Activated T-helper 17 cell treated with anti-CD3 and anti-CD28 coated beads, Interleukin-2, amount 50 U/mL, for 72 hours (primary cell): ENCODE measurements around the gene SLC10A7. TPM values are rescaled to one million over a fixed set of nuclear protein-coding genes. Genes with fewer than 3 reads are reported as not detected.

Experiments
- ATAC-seq: fragments of 150-1000 bp; cut with Tn5 transposase; replicated peaks from 2 replicates; pipeline ENCODE4 v1.10.0; 2021; ENCODE audit warnings: mild to moderate bottlenecking, moderate library complexity
- H3K27ac Mint-ChIP-seq: one replicate; pipeline ENCODE4 v1.8.0; 2022; ENCODE audit warnings: mixed read lengths
- H3K27me3 Mint-ChIP-seq: one replicate; pipeline ENCODE4 v1.8.0; 2022; ENCODE audit warnings: mixed read lengths
- H3K36me3 Mint-ChIP-seq: one replicate; pipeline ENCODE4 v1.8.0; 2022; ENCODE audit warnings: low read depth, mild to moderate bottlenecking, mixed read lengths
- H3K4me1 Mint-ChIP-seq: one replicate; pipeline ENCODE4 v1.8.0; 2022; ENCODE audit warnings: mixed read lengths
- H3K4me3 Mint-ChIP-seq: one replicate; pipeline ENCODE4 v1.8.0; 2022; ENCODE audit warnings: mild to moderate bottlenecking, mixed read lengths
- H3K9me3 Mint-ChIP-seq: one replicate; pipeline ENCODE4 v1.8.0; 2022; ENCODE audit warnings: mixed read lengths
- total RNA-seq, 2 donors: library from RNA; stranded (reverse); gene quantifications; one replicate each; pipeline ENCODE4 v1.2.3, GENCODE V29; 2022

The SLC10A7 gene
- total RNA-seq, 2 donors from 2014 or later, result 13.0 to 17.5 TPM

- no peaks in the 10 kb centered on the region for H3K27me3 Mint-ChIP-seq
- ATAC-seq, result no peak
- no peaks in the 10 kb centered on the region for H3K9me3 Mint-ChIP-seq
- no peaks in the 10 kb centered on the region for H3K4me1 Mint-ChIP-seq
- no peak overlapping the region for H3K4me3 Mint-ChIP-seq
- H3K36me3 Mint-ChIP-seq, result no peaks in the 10 kb centered on the region
- H3K27ac Mint-ChIP-seq, result no peak overlapping the region
Observed at GRCh38 chr4:146439999-146440398, 81.7 kb downstream of the SLC10A7 start.

DNA sequence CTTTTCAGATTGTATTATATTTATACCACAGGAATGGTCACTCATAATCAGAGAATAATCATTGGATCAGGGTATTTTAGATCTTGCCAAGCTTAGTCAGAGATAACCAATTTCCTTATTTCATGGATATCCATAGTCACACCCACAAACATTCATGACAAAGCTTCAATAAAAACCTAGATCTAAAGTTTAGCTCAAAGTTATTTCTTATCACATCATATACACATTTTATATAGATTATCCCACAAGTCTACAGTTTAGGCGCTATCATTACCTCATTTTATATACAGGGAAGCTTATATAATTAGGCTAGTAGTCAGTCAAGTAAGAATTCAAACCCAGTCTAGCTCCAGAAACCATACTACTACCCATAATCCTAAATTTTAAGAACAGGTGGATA lies 82.3 kb downstream of the SLC10A7 start:
- Mint-ChIP-seq H3K36me3 (no peaks in the 10 kb centered on the region), H3K27ac (no peak overlapping the region), H3K9me3 (no peaks in the 10 kb centered on the region), H3K4me3 (no peak overlapping the region), H3K4me1 (no peaks in the 10 kb centered on the region), H3K27me3 (no peaks in the 10 kb centered on the region)
- ATAC-seq, result no peak

DNA sequence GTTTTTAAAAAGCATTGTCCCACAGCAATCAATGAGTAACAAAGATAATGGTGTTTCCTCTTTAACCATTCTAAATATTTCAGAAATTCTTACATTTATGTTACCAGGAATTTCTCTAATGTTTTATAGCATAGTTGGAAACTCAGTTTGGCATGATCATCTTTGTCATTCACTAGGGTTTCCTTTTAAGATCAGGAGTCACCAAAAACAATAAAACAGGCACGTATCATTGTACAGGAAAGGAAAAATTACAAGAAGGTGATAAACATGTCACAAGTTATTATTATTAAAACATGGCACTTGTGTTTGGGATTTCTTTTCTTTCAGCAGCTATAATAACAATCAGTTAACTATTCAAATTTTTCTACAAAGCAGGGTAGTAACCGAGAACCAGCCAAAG lies 84.0 kb downstream of the SLC10A7 start:
- Mint-ChIP-seq H3K27me3 (no peaks in the 10 kb centered on the region), H3K4me3 (no peak overlapping the region), H3K4me1 (no peaks in the 10 kb centered on the region), H3K9me3 (no peaks in the 10 kb centered on the region), H3K27ac (no peak overlapping the region), H3K36me3 (no peaks in the 10 kb centered on the region)
- no peak for ATAC-seq

- no peak for ATAC-seq
- Mint-ChIP-seq H3K4me3 (no peak overlapping the region), H3K27ac (no peak overlapping the region), H3K4me1 (no peaks in the 10 kb centered on the region), H3K27me3 (no peaks in the 10 kb centered on the region), H3K9me3 (no peaks in the 10 kb centered on the region), H3K36me3 (no peaks in the 10 kb centered on the region)
Observed at GRCh38 chr4:146436423-146437162, 85.1 kb downstream of the SLC10A7 start.

DNA sequence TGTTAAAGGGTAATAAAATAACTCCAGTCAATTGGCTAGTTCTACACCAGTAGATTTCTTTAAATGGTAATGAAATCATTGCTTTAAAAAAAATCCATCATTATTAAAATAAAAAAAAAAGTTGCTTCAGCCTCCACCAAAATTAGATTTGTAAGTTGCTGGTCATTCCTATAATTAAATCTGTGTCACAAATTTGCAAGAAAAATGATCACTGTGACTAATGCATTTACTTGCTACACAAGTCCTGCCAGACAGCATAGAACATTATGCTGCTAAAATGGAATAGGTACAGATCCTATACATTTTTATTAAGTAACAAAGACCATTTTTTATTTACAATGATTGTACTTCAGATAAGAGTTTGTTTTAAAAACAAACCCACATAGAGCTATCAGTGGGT lies 85.8 kb downstream of the SLC10A7 start:
- no peaks in the 10 kb centered on the region for H3K36me3 Mint-ChIP-seq
- no peak overlapping the region for H3K27ac Mint-ChIP-seq
- no peaks in the 10 kb centered on the region for H3K4me1 Mint-ChIP-seq
- H3K27me3 Mint-ChIP-seq, result no peaks in the 10 kb centered on the region
- H3K9me3 Mint-ChIP-seq, result no peaks in the 10 kb centered on the region
- no peak for ATAC-seq
- H3K4me3 Mint-ChIP-seq, result no peak overlapping the region

- H3K36me3 Mint-ChIP-seq, result no peaks in the 10 kb centered on the region
- H3K9me3 Mint-ChIP-seq, result no peaks in the 10 kb centered on the region
- H3K4me1 Mint-ChIP-seq, result no peaks in the 10 kb centered on the region
- H3K27ac Mint-ChIP-seq, result no peak overlapping the region
- no peaks in the 10 kb centered on the region for H3K27me3 Mint-ChIP-seq
- H3K4me3 Mint-ChIP-seq, result no peak overlapping the region
- ATAC-seq, result no peak
Observed at GRCh38 chr4:146432065-146432464, 89.7 kb downstream of the SLC10A7 start.

- ATAC-seq, result no peak
- Mint-ChIP-seq H3K36me3 (no peaks in the 10 kb centered on the region), H3K27me3 (no peaks in the 10 kb centered on the region), H3K27ac (no peak overlapping the region), H3K4me1 (no peaks in the 10 kb centered on the region), H3K9me3 (no peaks in the 10 kb centered on the region), H3K4me3 (no peak overlapping the region)
Observed at GRCh38 chr4:146428298-146428697, 93.4 kb downstream of the SLC10A7 start.

DNA sequence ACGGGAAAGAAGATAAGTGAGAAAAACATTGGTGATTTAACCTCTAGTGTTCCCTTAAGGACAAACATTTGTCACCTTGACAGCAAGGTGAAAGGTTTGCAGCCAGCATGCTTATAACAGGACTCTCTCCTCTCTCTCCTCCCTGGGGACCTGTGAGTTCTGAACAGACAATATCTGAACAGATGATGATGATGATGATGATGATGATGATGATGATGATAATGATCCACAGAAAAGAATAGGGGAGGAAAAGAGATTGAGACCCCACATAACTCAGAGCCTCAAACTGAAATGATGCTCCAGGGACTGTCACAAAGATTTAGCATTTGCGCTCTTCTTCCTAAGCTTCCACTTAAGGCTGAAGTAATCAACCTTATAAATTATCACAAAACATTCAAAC lies 103.9 kb downstream of the SLC10A7 start:
- Mint-ChIP-seq H3K4me1 (peaks cover 6% of the 10 kb centered on the region), H3K9me3 (no peaks in the 10 kb centered on the region), H3K4me3 (no peak overlapping the region), H3K36me3 (no peaks in the 10 kb centered on the region), H3K27me3 (no peaks in the 10 kb centered on the region), H3K27ac (no peak overlapping the region)
- no peak for ATAC-seq

DNA sequence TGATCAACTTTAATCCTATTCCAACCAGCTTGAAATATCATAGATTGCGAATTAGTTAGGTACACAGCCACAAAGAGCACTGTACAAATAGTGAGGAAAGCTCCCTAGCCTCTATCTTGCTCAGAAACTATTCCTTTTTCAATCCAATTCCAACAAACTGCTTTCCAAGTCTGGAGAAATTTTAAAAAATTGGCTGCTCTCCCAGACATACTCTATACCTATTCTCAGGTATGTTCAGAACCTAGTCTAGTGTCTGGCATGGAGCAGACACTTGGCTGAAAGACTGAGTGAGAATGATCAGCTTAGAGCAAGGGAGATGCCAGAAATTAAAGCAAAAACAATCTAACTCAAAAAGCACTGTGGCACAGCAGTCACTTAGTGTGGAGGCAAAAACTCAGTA lies 105.9 kb downstream of the SLC10A7 start:
- Mint-ChIP-seq H3K36me3 (no peaks in the 10 kb centered on the region), H3K4me1 (peaks cover 6% of the 10 kb centered on the region), H3K4me3 (no peak overlapping the region), H3K27me3 (no peaks in the 10 kb centered on the region), H3K9me3 (no peaks in the 10 kb centered on the region), H3K27ac (no peak overlapping the region)
- ATAC-seq, result no peak

- Mint-ChIP-seq H3K4me3 (no peak overlapping the region), H3K27ac (no peak overlapping the region), H3K9me3 (no peaks in the 10 kb centered on the region), H3K36me3 (no peaks in the 10 kb centered on the region), H3K27me3 (no peaks in the 10 kb centered on the region), H3K4me1 (no peaks in the 10 kb centered on the region)
- no peak for ATAC-seq
Observed at GRCh38 chr4:146407669-146408084, 114.1 kb downstream of the SLC10A7 start.

DNA sequence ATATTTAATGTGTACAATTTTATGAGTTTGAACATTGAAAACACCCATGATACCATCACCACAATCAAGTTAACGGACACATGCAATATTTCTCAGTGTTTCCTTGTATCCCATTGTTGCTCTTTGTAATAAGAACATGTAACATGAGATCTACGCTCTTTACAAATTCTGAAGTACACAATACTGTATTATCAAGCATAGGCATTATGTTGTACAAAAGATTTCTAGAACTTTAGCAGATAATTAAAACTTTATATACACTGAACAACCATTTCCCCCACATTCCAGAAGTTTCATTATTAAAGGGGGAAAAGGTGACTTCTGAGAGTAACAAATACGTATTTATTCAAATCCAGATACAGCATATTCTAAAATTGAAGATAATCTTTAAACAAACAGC lies 114.5 kb downstream of the SLC10A7 start:
- no peak overlapping the region for H3K27ac Mint-ChIP-seq
- H3K4me3 Mint-ChIP-seq, result no peak overlapping the region
- no peaks in the 10 kb centered on the region for H3K9me3 Mint-ChIP-seq
- no peak for ATAC-seq
- no peaks in the 10 kb centered on the region for H3K27me3 Mint-ChIP-seq
- H3K36me3 Mint-ChIP-seq, result no peaks in the 10 kb centered on the region
- no peaks in the 10 kb centered on the region for H3K4me1 Mint-ChIP-seq

DNA sequence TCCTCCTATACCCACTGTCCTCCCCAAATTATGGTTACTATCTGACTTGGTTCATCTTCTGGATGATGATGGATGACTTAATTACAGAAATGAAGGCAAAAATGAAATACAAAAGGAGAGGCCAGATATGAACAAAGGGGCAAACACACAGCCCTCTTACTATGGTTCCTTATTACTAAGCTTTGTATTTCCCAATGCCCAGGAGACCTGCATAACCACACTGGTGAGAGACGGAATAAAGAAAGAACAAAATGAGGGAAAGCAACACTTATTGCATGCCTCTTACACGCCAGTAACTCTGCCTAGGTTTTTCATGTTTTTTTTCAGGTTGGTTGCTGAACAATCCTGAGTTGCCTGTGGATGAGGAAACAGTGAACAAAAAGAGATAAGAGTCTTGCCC lies 120.5 kb downstream of the SLC10A7 start:
- Mint-ChIP-seq H3K27me3 (no peaks in the 10 kb centered on the region), H3K4me3 (no peak overlapping the region), H3K27ac (no peak overlapping the region), H3K9me3 (no peaks in the 10 kb centered on the region), H3K36me3 (no peaks in the 10 kb centered on the region), H3K4me1 (no peaks in the 10 kb centered on the region)
- ATAC-seq, result no peak

DNA sequence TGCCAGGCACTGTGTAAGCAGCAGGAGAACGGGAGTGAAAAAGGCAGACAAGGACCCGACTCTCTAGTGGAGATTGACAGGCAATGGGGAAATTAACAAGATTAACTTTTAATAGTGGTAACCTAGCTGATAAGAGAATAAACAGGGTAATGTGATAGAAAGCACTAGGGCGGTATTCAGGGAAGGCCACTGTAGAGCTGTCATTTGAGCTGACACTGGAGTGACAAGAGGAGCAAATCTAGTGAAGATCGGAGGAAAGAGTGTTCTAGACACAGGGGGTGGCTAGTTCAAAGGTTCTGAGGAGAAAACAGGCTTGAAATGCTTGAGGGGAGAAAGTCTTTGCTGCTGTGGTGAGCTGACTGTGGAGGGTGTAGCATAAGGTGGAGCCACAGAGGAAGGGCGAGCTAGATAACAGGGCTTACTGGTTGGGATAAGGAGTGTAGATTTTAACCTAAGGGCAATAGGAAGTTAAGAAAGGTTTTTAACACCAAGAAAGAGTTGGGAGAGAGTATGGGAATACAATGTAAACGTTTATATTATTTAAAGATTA lies 122.8 kb downstream of the SLC10A7 start:
- H3K4me3 Mint-ChIP-seq, result no peak overlapping the region
- no peaks in the 10 kb centered on the region for H3K4me1 Mint-ChIP-seq
- H3K36me3 Mint-ChIP-seq, result no peaks in the 10 kb centered on the region
- ATAC-seq, result no peak
- H3K27me3 Mint-ChIP-seq, result no peaks in the 10 kb centered on the region
- no peak overlapping the region for H3K27ac Mint-ChIP-seq
- H3K9me3 Mint-ChIP-seq, result no peaks in the 10 kb centered on the region

DNA sequence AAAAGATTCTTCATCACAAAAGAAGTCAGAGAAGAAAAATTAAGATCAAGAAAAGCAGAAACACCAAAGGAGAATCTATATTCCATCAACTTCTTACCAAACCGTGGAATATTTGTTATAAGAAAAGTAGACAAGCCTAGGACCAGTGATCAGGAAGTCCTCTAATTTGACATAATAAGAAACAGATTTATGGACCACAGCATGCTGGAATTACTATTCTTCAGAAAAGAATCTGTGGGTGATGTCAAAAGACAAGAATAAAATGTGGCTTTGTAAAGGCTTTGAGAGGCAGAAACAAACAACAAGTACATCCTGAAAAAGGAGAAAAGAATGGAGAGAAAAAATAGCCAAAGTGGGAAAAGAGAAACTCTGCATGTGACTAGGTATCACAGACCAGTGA lies 123.3 kb downstream of the SLC10A7 start:
- no peaks in the 10 kb centered on the region for H3K36me3 Mint-ChIP-seq
- no peaks in the 10 kb centered on the region for H3K4me1 Mint-ChIP-seq
- H3K9me3 Mint-ChIP-seq, result no peaks in the 10 kb centered on the region
- no peak for ATAC-seq
- H3K27ac Mint-ChIP-seq, result no peak overlapping the region
- H3K27me3 Mint-ChIP-seq, result no peaks in the 10 kb centered on the region
- no peak overlapping the region for H3K4me3 Mint-ChIP-seq

DNA sequence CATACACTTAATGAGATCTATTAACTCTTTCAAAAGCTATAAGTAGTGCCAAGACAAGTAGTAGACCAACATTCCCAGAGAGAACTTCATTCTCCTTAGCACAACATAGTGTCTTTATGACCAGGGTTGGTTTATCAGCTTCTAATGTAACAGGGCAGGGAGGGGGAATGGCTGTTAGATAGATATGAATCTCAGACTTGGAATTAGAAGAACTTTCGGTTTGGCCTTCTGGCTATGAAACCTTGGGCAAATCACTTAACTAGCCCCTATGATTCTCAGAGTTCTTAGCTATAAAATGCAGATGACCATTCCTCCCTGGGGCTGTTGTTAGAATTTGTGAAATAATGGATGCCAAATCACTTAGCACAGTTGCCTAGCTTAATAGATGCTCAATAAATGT lies 132.2 kb downstream of the SLC10A7 start:
- H3K27me3 Mint-ChIP-seq, result no peaks in the 10 kb centered on the region
- no peaks in the 10 kb centered on the region for H3K4me1 Mint-ChIP-seq
- no peak overlapping the region for H3K27ac Mint-ChIP-seq
- no peak for ATAC-seq
- H3K9me3 Mint-ChIP-seq, result no peaks in the 10 kb centered on the region
- no peaks in the 10 kb centered on the region for H3K36me3 Mint-ChIP-seq
- no peak overlapping the region for H3K4me3 Mint-ChIP-seq

- ATAC-seq, result no peak
Observed at GRCh38 chr4:146382194-146382593, 139.5 kb downstream of the SLC10A7 start.

More at GRCh38 chr4:146382194-146382593, 139.5 kb downstream of the SLC10A7 start:
- Mint-ChIP-seq H3K27me3 (no peaks in the 10 kb centered on the region), H3K36me3 (no peaks in the 10 kb centered on the region), H3K9me3 (no peaks in the 10 kb centered on the region), H3K27ac (no peak overlapping the region), H3K4me1 (no peaks in the 10 kb centered on the region), H3K4me3 (no peak overlapping the region)
